Natural killer cell (primary cell): ENCODE data around the gene FBXO47. TPM values are rescaled to one million over a fixed set of nuclear protein-coding genes. Genes with fewer than 3 reads are reported as not detected.

ENCODE experiments used
- total RNA-seq, 4 donors: library from RNA; stranded (reverse); fragments of 120-200 nt in 1 of 4; gene quantifications; one replicate each; pipeline versions ENCODE4 v1.2.3 to v1.2.4, GENCODE V29; 2013 to 2022

Gene FBXO47
- total RNA-seq, 3 donors from 2014 or later (not counting 1 experiment from before 2014, with no cell fraction given): not detected

Other genes starting within 250 kb of the FBXO47 start
- 10 to 100 TPM; 32.6 to 37.4 (median 33.9) TPM for gene CISD3, start 237.1 kb downstream of the FBXO47 start, total RNA-seq
- under 1 TPM in 1 of 3 donors, not detected in 2; 0.12 TPM for gene PCGF2, start 219.1 kb downstream of the FBXO47 start, total RNA-seq
- 100 to 1,000 TPM; 102 to 129 (median 118) TPM for gene PSMB3, start 214.7 kb downstream of the FBXO47 start, total RNA-seq
- 10 to 100 TPM; 26.8 to 36.8 (median 36.3) TPM for gene PIP4K2B, start 167.8 kb downstream of the FBXO47 start, total RNA-seq
- 10 to 100 TPM; 63.8 to 79.4 (median 74.4) TPM for gene CWC25, start 142.1 kb downstream of the FBXO47 start, total RNA-seq
- 100 to 1,000 TPM; 752 to 934 (median 923) TPM for gene RPL23, start 113.7 kb downstream of the FBXO47 start, total RNA-seq
- 100 to 1,000 TPM; 293 to 363 (median 340) TPM for gene LASP1, start 97.3 kb downstream of the FBXO47 start, total RNA-seq
- 10 to 100 TPM in 2 of 3 donors, 1 to 10 TPM in 1; 5.7 to 53.6 (median 15.9) TPM for gene PLXDC1, start 184.2 kb upstream of the FBXO47 start, total RNA-seq
- gene ARL5C, start 198.8 kb upstream of the FBXO47 start, total RNA-seq: under 1 TPM in 1 of 3 donors, not detected in 2; 0.33 TPM
- gene CACNB1, start 230.3 kb upstream of the FBXO47 start, total RNA-seq: 10 to 100 TPM; 23.7 to 28.5 (median 28.1) TPM
- 1,000 to 10,000 TPM; 1,182 to 1,484 (median 1,482) TPM for gene RPL19, start 232.9 kb upstream of the FBXO47 start, total RNA-seq